T-helper 9 cell (primary cell): ENCODE data around the gene USP44.
"Not testable (repeated sequence)": the region's sequence is repeated elsewhere in the genome, so short reads cannot be mapped to it uniquely, and the experiment has no call there.

Experiments
- DNase-seq: peaks from one replicate; pipeline ENCODE4 v3.0.0-alpha.2; 2020
- total RNA-seq, 2 donors: gene quantifications; one replicate each; lab custom pipeline; 2026; lab: John Stamatoyannopoulos, UW

USP44 gene
- 4.3 to 12.9 reads per million in 2 donors for total RNA-seq

DNA sequence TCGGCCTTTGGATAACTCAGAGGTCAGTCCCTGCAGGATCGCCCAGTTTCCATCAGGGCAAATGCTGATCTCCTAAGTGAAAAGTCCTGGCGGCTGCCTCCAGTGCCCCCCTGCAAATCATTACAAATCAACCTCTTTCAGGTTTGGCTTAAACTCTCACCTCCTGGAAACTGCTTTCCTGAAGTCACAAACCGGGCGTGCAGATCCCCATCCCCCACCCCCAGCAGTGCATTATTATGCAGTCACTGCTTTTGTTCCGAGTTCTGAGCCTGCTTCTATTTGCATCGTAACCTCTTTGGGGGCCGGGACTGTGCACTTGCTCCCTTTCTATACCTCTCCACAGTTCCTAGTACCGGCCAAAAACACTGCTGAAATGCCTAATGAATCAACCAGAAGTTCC is at the start of gene USP44:
TSS of gene USP44 (minus strand) at position 172 of the 400 bp plus-strand sequence. CDS start 17,220 bp downstream, outside the sequence.
- DNase-seq: no peak

DNA sequence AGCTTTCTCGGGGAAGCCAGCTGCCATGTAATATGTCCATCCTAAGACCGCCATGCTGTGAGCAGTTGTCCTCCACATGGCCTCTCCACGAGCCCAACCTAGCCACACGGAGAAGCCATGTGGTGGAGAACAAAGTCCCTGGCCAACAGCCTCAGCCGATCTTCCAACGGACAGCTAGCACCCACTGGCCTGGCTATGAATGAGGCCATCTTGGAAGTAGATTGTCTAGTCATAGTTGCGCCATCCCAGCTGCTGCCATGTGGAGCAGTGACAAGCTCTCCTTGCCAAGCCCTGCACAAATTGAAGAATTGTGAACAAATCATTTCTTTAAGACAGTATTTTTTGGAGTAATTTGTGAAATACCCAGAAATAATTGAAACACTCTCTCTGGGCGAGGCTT is 49.3 kb upstream of the USP44 start:
- no peak for DNase-seq

DNA sequence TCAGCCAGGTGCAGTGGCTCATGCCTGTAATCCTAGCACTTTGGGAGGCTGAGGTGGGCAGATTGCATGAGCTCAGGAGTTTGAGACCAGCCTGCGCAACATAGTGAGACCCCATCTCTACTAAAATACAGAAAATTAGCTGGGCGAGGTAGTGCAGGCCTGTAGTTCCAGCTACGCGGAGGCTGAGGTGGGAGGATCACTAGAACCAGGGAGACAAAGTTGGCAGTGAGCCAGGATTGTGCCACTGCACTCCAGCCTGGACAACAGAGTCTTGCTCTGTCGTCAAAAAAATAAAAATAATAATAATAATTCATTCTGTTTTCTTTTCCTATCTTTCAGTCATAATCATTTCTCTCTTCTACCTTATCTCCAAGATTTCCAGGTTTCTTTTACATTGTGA is 48.6 kb upstream of the USP44 start:
- no peak for DNase-seq

DNA sequence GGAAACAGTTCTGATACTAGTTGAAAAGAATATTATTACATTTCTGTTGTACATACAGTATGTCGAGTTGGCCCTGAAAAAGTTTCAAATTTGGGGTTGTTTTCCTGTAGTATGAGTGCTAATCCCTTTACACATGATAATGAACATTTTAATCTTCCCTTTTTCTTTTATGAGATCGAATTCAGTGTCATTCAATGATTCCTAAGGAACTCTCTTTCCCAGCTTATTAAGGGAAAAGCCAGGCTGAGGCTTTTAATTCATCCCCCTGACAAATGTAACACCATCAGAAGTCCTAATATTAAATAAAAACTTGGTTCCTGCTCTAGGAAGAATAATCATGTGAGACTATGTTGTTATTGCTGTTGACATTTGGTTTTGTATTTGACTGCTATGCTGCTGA is 42.9 kb upstream of the USP44 start:
- no peak for DNase-seq

DNA sequence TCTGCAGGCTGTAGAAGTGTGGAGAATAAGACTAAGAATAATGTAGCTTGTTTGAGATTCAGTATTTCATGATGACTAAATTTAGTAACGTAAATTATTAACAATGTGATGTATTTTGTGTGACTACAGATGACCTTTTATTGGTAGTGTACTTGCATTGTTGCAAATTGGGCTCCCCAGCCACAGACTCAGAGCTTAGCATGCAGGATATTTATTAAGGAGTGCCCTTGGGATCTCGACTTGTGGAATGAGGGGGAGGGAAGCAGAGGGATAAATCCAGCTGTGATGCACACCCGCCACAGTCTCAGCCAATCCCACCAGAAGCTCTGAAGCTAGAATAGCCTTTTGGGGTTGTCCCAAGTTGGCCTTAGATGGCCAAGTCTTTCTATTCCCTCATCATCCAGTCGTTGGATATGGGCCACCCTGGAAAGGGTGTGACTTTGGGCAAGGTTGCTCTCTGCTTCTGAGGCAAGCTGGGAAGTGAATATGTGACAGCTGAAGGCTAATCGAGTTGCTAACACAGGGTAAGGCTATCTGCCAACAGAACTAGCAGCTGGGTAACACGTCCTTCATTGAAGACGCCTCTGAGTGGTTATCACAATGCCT is 42.1 kb upstream of the USP44 start:
- no peak for DNase-seq

DNA sequence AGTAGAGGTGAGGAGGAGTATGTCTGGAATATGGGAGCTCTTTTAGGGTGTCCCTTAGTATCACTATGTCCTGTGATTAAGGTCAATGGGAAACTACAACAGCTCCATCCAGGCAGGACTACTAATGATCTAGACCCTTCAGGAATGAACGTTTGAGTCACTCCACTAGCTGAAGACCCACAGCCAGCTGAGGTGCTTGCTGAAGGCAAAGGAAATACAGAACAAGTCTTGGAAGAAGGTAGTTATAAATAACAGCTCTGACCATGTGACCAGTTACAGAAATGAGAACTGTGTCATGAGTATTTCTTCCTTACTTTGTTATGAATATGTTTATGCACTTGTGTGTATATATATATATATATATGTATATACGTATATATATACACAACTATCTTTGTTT is 40.5 kb upstream of the USP44 start:
- no peak for DNase-seq

DNA sequence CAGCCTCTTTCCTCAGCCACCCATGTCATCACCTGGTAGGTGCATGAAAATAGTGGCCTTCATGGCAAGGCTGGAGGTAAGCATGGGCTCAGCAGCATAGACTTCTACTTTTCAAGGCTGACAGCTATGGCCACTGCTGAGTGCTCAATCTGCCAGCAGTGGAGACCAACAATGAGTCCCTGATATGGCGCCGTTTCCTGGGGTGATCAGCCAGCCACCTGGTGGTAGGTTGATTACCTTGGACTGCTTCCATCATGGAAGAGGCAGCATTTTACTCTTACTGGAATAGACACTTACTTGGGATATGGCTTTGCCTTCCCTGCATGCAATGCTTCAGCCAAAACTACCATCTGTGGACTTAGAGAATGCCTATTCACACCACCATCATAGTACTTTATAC is 39.5 kb upstream of the USP44 start:
- no peak for DNase-seq

DNA sequence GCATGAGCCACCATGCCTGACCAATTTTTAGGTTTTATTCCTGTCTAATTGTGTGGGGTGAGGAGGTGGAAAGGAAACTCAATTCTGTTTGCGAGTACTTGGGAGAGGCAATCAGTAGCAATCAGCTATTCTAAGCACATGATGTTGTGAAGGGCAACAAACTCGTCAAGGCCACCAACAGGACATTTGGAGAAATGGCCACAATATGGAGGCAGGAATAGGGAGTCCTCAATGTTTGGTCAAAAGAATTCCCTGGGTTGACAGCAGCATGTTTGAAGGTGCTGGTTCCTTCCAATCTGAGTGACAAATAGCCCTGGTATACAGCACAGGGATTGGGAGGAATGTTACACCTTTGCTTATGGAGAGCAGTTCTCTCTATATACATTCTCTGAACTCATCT is 32.7 kb upstream of the USP44 start:
- no peak for DNase-seq

DNA sequence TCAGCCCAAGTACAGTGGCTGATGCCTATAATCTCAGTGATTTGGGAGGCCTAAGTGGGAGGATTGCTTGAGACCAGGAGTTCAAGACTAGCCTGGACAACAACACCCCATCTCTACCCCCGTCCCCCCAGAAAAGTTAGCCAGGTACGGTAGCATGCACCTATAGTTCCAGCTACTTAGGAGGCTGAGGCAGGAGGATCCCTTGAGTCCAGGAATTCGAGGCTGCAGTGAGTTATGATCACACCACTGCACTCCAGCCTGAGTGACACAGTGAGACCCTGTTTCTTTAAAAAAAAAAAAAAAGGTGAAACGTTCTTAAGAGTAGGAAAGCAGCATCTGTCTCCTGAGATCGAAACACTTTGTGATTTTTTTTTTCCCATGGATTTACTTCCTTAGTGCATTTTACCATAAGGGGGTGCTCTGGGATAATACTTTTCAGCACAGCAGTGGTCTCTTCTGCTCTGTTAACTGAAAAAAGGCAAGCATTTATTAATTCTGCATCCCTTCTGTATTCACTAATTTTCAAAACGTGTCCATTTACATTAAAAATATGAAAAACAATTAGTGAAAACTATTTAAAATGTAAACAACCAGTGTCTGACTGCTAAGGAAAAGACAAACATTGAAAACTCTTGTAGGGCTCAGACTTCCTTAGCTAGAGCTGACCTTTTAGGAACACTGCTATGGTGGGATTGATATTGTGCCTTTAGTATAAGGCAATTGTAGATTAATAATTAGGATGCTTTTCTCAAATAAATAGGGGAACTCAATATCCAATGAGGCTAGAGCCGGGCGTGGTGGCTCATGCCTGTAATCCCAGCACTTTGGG is 31.2 kb upstream of the USP44 start:
- DNase-seq: no peak

DNA sequence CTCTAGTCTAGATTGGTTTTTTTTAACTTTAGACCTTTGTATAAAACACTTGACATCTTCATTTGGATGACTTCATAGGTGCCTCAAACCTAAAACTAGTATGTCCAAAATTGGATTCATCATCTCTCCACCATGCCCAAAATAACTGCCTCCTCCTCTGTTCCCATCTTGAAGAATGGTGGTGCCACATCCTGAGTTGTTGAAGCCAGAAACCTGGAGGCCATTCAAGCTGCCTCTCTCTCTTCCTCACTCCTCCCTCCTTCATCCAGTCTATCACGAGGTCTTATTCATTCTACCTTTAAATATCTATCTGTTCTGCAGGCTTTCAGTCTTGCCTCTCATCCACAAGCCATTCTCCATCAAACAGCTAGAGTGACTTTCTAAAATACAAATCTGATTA is 26.5 kb upstream of the USP44 start:
- DNase-seq: no peak

DNA sequence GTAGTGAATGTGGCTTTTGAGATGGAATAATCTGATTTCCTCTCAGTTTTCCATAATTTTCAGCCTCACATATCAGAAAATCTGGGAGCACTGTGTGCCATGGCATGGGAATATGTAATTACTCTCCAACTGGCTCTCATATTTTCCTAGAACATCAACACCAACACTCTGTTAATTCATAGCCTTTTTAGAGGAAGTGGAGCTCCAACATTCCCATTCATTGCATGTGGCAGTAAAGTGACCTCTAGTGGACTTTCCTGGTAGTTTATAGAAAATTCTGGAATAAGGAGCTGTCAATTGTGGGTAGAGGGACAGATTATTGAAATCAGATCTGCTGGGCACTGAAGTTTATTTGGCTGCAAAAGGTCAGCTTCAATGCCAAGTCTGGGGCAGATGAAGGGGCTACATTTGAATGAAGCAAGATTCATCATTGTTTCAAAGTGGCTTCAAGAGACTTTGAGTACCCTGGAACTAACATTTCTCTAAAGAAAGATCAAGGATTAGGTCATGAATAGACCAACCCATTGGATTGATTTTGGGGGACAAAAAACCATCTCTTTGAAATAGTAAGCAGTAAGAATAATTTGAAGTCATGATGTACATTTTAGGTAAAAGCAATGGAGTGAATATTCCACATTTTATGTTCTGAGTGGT is 23.6 kb upstream of the USP44 start:
- no peak for DNase-seq

DNA sequence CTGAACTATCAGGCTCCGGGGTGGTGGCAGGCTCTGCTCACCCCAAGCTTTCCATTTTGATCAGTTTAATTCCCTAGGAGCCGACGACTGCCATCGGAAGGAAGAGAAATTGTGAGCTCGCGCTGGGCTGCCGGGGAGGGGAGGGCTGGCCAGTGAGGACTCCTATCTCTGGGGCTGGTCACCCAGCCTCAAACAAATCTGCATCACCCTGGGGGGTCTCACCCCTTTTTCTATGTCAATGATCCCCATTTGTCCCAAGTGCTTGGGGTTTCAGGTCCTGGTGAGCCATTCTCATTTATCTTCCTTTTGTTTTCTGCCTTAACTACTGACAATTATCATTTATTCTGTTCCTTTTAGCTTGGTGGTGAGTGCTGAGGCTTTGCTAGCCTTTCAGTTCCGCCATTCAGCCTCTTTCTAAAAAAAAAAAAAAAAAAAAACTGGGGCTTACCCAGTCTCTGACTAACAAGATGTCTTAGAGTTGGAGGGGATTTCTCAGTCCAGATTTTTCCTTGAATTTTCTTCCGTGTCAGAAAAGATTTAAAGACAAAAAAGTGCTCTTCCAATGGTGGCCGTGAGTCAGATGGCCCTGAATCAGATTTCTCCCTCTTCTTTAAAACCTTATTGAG is 22.8 kb upstream of the USP44 start:
- DNase-seq: no peak

DNA sequence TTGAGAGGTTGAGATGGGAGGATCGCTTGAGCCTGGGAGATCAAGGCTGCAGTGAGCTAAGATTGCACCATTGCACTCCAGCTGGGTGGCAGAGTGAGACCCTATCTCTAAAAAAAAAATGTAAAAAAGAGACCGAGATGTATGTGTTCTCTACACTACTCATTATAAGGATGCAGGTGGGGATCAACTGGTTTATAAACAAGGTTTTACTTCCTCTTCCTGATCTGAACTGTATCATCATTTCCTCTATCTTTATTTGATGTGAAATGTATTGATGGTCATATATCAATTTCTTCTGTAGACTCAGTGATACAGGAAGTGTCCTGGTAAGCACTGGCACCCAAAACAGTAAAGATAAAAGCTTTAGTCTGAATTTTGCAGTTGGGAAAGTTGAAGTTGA is 20.1 kb upstream of the USP44 start:
- DNase-seq: no peak

DNA sequence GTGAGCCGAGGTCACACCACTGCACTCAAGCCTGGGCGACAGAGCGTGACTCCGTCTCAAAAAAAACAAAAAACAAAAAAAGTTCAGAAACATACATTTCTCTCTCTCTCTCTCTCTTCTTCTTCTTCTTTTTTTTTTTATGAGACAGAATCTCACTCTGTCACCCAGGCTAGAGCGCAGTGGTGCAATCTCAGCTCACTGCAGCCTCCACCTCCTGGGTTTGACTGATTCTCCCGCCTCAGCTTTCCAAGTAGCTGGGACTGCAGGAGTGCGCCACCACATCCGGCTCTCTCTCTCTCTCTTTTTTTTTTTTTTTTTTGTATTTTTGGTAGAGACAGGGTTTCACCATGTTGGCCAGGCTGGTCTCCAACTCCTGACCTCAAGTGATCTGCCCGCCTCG is 16.8 kb upstream of the USP44 start:
- not testable (repeated sequence) for DNase-seq

DNA sequence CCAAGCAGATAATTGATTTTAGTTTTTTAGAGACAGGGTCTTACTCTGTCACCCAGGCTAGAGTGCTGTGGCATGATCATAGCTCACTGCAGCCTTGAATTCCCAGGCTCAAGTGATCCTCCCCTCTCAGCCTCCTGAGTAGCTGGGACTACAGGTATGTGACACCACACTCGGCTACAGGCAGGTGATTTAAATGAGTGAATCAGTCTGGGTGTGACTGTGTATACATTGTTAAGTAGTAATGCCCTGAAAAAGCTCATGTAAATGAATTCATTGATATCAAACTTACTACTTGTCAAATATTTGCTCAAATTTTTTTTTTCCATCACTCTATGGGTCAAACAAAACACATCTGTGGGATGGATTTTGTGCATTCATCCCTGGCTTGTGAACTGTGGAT is 6.3 kb upstream of the USP44 start:
- DNase-seq: no peak

DNA sequence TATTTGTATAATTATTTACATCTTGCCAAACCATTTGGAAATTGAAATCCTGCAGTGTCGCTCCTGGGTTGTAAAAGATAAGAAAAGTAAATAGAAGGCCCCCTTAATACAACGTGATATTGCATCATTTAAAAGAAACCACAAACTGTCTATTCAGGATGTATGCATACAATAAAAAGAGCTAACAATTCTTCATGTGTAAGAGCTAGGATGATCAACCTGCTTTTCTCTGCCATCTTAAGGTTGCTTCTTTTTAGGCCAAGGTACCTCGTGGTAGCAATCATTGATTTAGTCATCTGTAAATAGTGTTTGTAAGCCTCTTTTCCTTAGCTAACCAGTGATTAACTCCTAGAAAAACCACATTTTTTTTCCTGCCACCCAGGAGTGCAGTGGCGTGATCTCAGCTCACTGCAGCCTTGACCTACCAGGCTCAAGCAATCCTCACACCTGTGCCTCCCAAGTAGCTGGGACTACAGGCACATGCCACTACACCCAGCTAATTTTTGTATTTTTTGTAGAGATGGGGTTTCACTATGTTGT is 3.3 kb upstream of the USP44 start:
- no peak for DNase-seq

DNA sequence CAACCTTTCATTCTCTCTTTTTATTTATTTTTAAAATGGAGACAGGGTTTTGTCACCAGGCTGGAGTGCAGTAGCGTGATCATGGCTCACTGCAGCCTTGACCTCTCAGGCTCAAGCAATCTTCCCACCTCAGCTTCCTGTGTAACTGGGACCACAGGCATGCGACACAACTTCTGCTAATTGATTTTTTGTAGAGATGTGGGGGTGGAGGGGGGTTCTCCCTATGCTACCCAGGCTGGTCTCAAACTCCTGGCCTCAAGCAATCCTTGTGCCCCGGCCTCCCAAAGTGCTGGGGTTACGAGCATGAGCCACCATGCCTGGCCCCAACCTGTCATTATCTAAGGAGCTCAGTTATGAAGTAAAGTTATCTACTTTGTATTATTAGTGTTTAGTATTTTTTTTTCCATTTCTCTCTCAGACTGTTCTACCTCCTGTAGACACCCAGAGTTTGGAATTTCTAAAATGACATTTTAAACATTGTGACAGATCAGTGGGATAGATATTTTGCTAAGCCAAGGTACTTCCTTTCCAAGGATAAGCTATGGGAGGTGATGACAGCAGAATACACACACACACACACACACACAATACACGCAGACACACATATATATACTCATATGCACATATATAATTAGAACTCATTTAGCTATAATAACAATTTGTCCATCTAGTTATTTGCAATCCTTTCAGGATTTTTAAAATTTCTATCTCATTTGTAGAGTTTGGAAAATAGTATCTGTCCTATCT is 2.1 kb upstream of the USP44 start:
- DNase-seq: no peak

DNA sequence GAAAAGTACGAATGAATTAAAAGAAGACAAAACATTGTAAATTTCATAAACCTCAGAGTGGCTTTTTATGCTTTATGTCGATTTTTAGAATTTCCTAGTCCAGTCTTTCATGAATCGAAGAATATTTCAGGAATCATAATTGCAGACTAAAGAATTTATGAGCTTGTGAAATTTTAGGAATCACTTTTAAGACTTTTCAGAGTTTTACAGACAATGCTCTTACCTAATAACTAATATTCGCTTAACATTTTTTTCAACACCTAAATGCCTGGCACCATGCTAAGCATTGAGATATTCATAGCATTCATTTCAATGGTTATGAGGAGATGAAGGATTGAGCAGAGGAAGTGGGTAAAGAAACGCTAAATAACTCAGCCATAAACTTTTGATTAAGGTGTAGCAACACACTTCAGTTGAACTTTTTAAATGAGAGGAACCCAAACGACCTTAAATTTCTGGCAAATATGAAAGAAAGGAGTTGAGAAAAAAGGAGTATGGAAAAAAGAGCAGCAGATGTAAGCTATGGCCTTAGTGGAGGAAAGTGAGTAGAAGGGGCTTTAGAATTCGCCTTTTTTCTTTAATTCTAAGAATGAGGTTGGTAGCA is 739 bp upstream of the USP44 start:
- no peak for DNase-seq

DNA sequence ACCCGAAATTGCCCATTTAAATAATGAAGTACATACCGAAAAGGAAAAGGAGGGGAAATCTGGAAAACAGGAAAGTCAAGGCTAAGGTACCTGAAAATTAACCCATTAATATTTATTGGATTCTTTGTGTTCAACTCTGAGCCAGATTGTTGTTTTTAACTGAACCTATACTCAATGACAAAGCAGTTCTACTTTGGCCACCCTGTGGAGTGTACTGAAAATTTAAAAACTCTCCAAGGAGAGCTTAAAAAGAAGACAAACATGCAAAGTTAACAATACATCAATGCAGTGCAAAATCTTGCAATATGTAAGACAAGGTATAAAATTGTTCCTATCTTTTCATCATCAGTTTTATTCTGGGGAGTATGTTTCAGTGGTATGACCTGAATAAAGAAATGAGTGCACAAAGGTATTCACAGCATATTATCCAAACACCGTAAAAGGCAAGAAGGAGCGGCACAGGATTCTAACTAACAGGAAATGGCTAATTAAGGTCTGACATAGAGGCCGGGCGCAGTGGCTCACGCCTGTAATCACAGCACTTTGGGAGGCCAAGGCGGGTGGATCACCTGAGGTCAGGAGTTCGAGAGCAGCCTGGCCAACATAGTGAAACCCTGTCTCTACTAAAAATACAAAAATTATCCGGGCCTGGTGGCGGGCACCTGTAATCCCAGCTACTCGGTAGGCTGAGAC is 1.7 kb downstream of the USP44 start:
- no peak for DNase-seq

DNA sequence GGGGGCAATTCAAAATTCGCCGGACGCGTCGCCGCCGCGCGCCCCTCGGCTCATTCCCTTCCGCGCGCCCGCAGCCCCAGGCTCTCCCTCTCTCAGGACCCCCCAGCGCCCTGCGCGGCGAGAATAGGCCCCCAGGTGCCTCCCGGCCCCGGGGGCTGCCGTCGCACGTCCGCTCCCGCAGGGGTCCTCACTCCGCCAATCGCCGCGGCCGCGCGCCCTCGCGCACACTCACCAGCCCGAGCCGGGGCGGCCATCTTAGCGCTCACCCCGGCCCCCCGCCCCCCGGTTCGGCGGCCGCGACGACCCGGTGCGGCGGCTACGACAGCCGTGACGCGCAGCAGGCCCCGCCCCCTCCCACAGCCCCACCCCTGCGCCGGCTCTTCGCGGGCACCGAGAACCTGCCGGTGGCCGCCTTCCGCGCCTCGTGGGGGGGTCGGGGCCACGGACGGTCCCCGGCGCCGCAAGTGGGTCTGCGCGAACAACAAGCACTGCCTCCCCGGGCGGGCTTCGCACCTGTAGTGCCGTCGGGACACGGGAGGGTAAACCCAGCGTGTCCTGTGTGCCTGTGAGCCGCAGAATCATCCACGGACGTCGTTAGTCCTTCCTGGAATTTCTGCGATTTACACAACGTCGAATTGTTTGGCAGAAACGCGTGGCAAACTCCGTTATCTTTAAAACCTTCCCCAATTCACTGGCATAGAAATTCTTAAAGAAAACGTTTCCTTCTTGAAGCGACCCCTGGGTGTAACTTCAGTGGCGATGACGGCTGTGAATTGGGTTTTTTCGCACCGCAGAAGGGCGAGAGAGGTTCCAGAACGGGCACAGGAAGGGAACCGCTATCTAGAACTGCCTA is 2.5 kb downstream of the USP44 start:
- DNase-seq: peak; percentile 72
